Stimulated activated effector memory CD8-positive, alpha-beta T cell treated with anti-CD3 and anti-CD28 coated beads, Interleukin-12 subunit alpha, Interleukin-12 subunit beta, amount 100 ng/mL, for 72 hours (primary cell): ENCODE measurements around the gene SEMA4C.

ENCODE experiments used
- ATAC-seq: fragments of 150-1000 bp; cut with Tn5 transposase; 2 replicates; pipeline ENCODE4 v1.10.0; 2021
- DNase-seq, 2 donors: peaks; one replicate each; pipeline ENCODE4 v3.0.0; 2021 to 2022; ENCODE audit warnings: low spot score in 2 of 2
- H3K27ac Mint-ChIP-seq: one replicate; pipeline ENCODE4 v1.8.0; 2022; ENCODE audit warnings: mild to moderate bottlenecking, mixed read lengths
- H3K36me3 Mint-ChIP-seq: one replicate; pipeline ENCODE4 v1.8.0; 2022; ENCODE audit warnings: mild to moderate bottlenecking, mixed read lengths
- H3K4me1 Mint-ChIP-seq: one replicate; pipeline ENCODE4 v1.8.0; 2022; ENCODE audit warnings: mixed read lengths
- H3K4me3 Mint-ChIP-seq: one replicate; pipeline ENCODE4 v1.8.0; 2022; ENCODE audit warnings: mild to moderate bottlenecking, mixed read lengths
- H3K9me3 Mint-ChIP-seq: one replicate; pipeline ENCODE4 v1.8.0; 2022; ENCODE audit warnings: mixed read lengths

Gene SEMA4C

DNA sequence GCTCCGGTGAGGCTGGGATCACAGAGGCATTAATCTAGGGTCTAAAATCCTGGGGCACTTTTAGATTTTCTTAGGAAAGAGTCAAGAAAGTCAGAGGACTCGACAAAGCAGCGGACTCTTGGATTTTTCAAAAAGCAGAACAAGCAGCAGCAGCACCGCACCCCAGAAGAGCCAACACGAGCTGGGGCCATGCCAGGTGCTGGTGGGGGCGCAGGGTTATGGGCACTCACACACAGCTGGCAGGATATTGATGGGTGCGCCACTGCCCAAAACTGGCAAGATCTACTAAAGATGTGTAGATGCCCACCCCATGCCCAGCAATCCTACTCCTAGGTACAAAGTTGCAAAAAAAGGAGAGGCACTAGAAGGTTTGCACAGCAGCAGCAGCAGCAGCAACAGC is 33.9 kb upstream of the SEMA4C start:
- ATAC-seq, result no peak
- Mint-ChIP-seq H3K27ac (no peak overlapping the region), H3K36me3 (no peaks in the 10 kb centered on the region), H3K4me1 (peaks cover 7% of the 10 kb centered on the region), H3K9me3 (no peaks in the 10 kb centered on the region), H3K4me3 (no peak overlapping the region)
- DNase-seq, result no peak

DNA sequence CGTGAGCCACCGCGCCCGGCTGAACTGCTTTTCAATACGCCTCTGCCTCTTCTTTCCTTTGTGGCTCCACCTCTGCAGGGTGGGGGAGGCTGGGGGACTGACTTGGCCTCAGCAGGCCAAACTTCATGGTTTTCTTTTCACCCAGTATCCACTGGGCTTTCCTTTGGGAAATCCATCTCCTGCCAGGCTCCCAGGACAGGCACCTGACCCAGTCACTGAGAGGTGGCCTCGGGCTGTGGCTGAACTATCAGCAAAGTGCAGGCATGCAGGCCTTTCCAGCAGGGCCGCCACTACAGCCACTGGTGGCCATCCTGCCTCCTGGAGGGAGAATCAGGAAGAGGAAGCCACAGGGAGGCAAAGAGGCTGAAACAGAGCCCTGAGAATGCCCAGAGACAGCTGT is 33.4 kb upstream of the SEMA4C start:
- ATAC-seq (no peak), DNase-seq (no peak)
- H3K4me3 Mint-ChIP-seq, result no peak overlapping the region
- H3K36me3 Mint-ChIP-seq, result no peaks in the 10 kb centered on the region
- H3K9me3 Mint-ChIP-seq, result no peaks in the 10 kb centered on the region
- H3K27ac Mint-ChIP-seq, result no peak overlapping the region
- H3K4me1 Mint-ChIP-seq, result peaks cover 11% of the 10 kb centered on the region

DNA sequence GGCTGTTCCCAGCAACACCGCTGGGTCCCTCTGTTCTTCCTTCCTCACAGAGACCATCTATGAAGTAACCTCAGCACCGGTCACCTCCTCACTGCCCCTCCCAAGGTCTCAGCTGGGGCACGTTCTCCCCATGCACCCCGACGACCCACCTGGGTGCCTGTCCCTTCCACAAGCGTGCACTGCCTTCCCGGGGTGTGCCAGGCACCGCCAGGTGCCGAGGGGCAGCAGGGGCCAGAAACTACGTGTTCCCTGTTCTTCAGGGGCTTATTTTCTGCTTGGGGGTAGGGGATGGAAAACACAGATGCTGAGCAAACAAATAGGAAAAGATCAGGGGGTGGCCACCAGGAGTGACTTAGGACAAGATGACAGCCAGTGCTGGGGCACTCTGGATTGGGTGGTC is 30.4 kb upstream of the SEMA4C start:
- no peak overlapping the region for H3K4me3 Mint-ChIP-seq
- H3K9me3 Mint-ChIP-seq, result no peaks in the 10 kb centered on the region
- peaks cover under 1% of the 10 kb centered on the region for H3K36me3 Mint-ChIP-seq
- H3K4me1 Mint-ChIP-seq, result peaks cover 24% of the 10 kb centered on the region
- no peak for ATAC-seq
- no peak for DNase-seq
- H3K27ac Mint-ChIP-seq, result no peak overlapping the region

DNA sequence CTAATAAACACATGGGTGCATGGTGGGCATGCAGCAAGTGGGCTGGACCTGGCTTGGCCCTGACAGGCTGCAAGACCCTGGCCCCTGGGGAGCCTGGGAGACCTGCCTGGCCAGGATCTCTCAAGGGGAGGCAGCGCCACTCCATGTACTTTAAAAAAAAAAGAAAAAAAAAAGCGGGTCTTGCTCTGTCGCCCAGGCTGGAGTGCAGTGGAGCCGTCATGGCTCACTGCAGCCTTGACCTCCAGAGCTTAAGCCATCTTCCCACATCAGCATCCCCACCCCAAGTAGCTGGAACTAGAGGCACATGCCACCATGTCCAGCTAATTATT is 29.5 kb upstream of the SEMA4C start:
- peaks cover 30% of the 10 kb centered on the region for H3K4me1 Mint-ChIP-seq

DNA sequence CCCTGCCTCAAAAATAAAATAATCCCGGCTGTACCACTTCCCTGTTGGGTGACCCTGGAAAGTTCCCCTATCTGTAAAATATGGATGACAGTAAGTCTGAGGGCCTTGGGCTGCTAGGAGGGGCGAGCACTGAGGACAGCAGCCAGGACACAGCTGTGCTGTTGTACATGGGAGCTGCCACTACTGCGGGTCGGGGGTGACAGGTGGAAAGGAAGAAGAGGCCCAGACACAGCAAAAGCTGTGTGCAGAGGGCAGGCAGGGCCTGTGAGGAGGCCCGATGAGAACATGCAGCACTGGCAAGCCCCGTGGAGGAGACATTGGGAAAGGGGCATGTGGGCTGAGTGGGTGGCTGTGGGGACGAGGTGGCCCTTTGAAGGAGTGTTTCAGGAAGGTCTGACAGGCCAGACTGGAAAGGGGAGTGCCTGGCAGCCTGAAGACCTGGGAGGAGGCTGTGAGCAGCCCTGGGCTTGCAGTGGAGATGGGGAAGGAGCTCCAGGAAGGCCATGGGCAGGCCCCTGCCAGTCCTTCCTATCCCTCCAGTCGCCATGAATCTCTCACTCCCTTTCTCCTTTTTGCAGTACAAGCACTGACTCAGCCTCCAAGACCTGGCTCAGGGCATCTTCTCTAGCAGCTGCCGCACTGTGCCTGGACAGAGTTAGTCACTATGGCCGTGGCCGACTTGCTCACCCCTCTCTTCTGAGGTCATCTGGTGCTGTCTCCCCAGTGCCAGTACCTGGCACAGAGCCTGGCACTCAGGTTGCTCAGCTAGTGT is 28.9 kb upstream of the SEMA4C start:
- H3K4me3 Mint-ChIP-seq, result no peak overlapping the region
- peaks cover 6% of the 10 kb centered on the region for H3K36me3 Mint-ChIP-seq
- H3K27ac Mint-ChIP-seq, result peak overlapping the region; percentile 2
- H3K4me1 Mint-ChIP-seq, result peaks cover 30% of the 10 kb centered on the region
- no peaks in the 10 kb centered on the region for H3K9me3 Mint-ChIP-seq
- DNase-seq, result no peak
- ATAC-seq, result no peak

More for the DNA sequence above, 29.5 kb upstream of the SEMA4C start:
- Mint-ChIP-seq H3K4me3 (no peak overlapping the region), H3K9me3 (no peaks in the 10 kb centered on the region), H3K27ac (no peak overlapping the region), H3K36me3 (peaks cover 6% of the 10 kb centered on the region)
- ATAC-seq (no peak), DNase-seq (no peak)

DNA sequence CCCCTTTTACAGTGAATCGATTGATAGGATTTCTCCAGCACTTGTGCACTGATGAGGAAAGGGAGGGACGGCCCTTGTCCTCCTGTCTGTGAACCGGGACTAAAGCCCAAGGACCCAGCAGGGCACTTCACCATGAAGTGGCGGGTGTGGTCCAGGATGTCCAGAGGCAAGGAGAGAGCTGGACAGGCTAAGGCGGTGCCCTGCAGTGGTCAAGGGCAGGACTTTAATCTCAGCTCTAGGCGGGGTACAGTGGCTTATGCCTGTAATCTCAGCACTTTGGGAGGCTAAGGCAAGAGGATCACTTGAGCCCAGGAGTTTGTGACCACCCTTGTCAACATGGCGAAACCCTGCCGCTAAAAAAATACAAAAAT is 28.2 kb upstream of the SEMA4C start:
- ATAC-seq, result no peak
- Mint-ChIP-seq H3K9me3 (no peaks in the 10 kb centered on the region), H3K4me1 (peaks cover 30% of the 10 kb centered on the region), H3K36me3 (peaks cover 6% of the 10 kb centered on the region), H3K4me3 (no peak overlapping the region), H3K27ac (peak overlapping the region; percentile 2)
- DNase-seq, result no peak

DNA sequence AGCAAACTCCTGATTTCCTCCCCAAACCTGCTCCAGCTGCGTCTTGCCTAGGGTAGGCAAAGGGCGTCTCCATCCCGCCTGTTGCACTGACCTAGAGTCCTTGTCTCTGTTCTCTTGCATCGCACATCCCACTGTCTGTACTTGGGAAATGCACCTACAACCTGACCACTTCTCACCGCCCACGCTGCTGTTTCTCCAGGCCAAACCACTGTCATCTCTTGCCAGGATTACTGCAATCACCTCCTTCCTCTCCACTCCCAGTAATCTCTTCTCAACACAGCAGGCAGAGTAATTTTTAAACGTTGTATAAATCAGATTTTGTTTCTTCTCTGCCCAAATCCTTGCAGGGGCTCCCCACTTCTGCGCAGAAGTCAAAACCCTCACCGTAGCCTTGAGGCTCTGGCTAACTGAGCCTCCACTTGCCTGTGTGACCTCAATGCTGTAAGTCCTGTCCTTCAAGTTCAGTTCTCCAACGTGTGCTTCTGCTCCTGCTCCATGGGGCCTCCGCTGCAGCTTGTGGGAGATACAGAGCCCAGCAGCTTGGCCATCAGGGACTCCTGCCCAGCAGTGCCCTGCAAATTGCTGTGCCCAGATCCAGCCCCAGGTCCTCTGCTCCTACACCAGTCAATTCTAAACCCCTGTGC is 27.7 kb upstream of the SEMA4C start:
- no peak overlapping the region for H3K4me3 Mint-ChIP-seq
- DNase-seq (no peak), ATAC-seq (no peak)
- H3K36me3 Mint-ChIP-seq, result peaks cover 6% of the 10 kb centered on the region
- peak overlapping the region; percentile 2 for H3K27ac Mint-ChIP-seq
- H3K4me1 Mint-ChIP-seq, result peaks cover 33% of the 10 kb centered on the region
- H3K9me3 Mint-ChIP-seq, result no peaks in the 10 kb centered on the region

DNA sequence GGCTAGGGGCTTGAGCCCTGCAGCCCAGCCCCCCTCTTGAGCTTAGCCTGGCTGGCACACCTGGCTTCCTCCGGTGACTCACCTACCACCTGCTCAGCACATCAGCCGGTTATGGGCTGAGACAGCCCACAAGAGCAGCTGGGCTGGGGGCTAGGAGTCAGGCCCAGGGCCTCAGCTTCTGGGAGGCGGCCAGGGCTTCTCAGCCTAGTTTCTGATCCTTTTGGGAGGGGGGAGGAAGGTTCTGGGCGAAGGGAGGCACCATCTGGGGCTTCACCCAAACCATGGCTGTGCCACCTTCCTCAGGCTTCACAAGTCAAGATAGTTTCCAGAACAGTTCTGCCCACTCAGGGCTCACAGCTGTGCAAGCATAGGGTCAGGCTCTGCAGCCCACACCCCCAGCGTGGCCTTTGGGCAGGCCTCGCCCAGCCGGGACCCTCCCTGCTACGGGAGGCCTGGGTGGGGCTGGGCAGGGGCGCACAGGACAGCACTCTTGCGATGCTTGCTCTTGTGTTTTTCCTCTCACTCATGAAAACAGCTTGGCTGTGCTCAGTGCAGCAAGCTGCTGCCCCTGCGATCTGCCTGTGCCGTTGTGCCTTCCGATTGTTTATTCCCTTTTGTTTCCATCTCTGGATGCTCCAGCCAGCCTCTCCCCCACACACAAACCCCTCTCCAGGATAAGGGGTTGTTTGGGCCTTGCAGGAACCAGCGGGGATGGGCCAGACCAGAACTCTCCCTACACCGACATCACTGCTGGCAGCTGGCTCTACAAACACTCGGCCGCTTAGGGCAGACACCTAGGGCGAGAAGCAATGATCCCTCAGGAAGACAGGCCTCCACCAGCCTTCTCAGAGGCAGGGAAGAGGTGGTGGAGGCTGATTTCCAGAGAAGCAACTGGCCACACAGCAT is 26.1 kb upstream of the SEMA4C start:
- ATAC-seq (peak; percentile 6), DNase-seq (no peak)
- Mint-ChIP-seq H3K4me1 (peaks cover 47% of the 10 kb centered on the region), H3K36me3 (peaks cover 6% of the 10 kb centered on the region), H3K27ac (peak overlapping the region; percentile 60), H3K4me3 (no peak overlapping the region), H3K9me3 (no peaks in the 10 kb centered on the region)

DNA sequence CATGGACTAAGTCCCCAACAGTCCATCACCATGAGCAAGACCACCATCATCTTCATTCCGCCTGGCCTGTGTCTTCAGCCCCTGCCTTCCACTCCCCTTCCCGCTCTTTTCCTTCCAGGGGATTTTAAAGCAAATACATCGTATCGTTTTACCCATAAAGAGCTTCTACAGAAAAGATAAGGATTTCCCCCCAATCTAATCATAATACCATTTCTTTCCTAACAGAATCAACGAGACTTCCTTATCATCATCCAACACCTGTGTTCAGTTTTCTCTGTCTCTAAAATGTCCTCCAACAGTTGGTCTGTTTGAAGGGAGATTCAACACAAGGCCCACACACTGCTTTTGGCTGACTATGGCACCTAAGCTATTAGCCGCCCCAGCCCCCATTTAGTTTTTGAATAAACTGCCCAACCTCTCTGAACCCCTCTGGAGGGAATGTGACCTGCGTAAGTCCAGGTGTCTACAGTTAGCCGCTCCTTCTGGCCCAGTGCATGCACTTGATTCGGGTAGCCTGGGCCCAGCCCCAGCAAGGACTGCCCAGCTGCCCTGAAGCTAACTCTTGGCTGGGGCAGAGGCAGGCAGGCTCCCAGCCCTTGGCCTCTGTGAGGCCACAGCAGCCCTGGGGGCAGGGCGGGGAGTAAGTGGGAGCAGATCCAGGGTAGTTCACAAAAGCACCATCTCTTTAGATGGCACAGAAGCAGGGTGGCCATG is 25.3 kb upstream of the SEMA4C start:
- H3K36me3 Mint-ChIP-seq, result peaks cover 6% of the 10 kb centered on the region
- DNase-seq (no peak), ATAC-seq (peak; percentile 25)
- no peak overlapping the region for H3K4me3 Mint-ChIP-seq
- no peak overlapping the region for H3K27ac Mint-ChIP-seq
- H3K9me3 Mint-ChIP-seq, result no peaks in the 10 kb centered on the region
- H3K4me1 Mint-ChIP-seq, result peaks cover 49% of the 10 kb centered on the region

DNA sequence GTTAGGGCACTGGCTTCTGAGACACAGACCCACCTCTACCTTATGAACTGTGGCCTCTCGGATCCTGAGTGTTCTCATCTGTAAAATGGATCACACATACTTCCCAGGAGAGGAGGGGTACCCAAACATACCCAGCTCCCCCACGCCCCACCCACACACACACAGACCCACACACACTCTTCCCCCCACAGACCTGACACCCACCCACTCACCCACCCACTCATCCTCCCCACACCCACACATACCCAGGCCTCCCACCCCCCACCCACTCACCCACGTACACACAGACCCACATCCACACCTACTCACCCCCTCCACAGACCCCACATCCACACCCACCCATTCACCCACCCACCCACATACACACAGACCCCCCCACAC is 24.3 kb upstream of the SEMA4C start:
- Mint-ChIP-seq H3K9me3 (no peaks in the 10 kb centered on the region), H3K4me1 (peaks cover 45% of the 10 kb centered on the region), H3K27ac (no peak overlapping the region), H3K36me3 (peaks cover 6% of the 10 kb centered on the region), H3K4me3 (no peak overlapping the region)
- no peak for ATAC-seq
- no peak for DNase-seq

DNA sequence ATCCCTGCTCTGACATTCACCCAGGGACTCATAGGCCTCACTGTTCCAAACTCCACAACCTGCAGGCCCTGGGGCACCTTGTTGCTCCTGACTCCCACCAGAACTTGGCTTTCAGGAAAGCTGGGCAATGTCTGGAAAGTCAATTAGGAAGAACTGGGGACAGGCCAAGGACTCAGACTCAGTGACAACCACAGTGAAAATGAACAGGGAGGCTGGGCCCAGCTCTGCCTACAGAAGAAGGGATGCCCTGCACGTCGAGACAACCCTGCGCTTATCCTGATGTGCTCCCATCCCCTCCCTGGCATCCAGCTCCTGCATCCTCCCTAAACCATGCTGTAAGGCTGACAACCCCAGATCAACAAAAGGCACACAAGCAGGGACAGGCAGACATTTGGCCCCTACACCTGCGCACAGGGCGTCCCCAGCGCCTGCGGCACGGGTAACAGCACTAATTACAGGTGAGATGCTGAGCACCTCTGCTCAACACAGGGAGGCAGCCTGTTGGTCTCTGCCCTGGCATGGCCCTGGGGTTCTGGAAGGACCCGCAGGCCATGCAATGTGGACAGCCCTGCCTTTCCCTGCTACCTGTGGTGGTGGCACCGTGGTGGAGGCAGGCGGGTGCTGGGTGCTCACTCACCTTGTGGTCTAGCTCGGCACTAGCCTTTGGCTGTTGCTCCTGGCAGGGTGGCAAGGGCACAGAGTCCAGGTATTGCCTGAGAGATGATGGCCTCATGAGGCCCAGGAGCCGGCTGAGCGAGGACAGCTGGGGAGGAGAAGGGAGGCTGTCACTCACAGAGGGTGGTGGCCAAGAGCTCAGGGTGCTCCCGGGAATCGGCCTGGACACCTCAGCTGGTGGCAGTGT is 23.6 kb upstream of the SEMA4C start:
- Mint-ChIP-seq H3K27ac (peak overlapping the region; percentile 21), H3K4me1 (peaks cover 41% of the 10 kb centered on the region), H3K36me3 (peaks cover 6% of the 10 kb centered on the region), H3K9me3 (no peaks in the 10 kb centered on the region), H3K4me3 (no peak overlapping the region)
- DNase-seq (no peak), ATAC-seq (no peak)

DNA sequence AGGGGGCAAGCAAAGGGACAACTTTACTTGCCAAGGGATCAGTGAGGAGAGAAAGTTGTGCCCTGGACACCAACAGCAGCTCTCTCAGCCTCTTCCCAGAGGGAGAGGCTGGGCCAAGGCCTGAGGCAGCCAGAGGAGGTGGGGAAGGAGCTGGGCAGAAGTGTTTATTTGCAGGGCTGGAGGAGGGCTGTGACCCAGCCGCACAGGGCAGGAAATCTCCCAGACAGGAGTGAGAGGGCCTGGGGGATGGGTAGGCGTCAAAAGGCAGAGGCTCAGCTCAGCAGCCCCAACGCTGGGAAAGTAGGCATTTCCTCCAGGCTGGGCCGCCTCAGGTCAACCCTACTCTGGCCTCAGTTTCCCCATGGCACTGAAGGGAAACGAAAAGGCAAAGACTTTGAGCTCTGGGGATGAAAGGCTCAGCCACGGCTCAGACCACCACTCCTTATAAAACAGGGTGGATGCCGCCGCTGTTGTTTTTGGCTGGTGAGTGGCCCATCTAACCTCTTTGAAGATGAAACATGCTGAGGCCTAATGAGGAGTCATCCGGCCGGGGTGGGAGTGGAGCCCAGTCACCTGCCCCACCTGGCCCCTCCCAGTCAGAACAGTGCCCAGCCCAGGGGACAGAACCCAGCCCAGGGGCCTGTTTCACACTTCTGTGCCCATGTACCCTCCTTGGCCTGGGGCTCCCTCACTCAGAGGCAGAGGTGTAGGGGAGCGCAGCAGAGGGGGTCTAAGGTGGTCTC is 21.9 kb upstream of the SEMA4C start:
- ATAC-seq (no peak), DNase-seq (no peak)
- no peaks in the 10 kb centered on the region for H3K9me3 Mint-ChIP-seq
- H3K4me1 Mint-ChIP-seq, result peaks cover 49% of the 10 kb centered on the region
- H3K36me3 Mint-ChIP-seq, result peaks cover 6% of the 10 kb centered on the region
- no peak overlapping the region for H3K4me3 Mint-ChIP-seq
- peak overlapping the region; percentile 77 for H3K27ac Mint-ChIP-seq

DNA sequence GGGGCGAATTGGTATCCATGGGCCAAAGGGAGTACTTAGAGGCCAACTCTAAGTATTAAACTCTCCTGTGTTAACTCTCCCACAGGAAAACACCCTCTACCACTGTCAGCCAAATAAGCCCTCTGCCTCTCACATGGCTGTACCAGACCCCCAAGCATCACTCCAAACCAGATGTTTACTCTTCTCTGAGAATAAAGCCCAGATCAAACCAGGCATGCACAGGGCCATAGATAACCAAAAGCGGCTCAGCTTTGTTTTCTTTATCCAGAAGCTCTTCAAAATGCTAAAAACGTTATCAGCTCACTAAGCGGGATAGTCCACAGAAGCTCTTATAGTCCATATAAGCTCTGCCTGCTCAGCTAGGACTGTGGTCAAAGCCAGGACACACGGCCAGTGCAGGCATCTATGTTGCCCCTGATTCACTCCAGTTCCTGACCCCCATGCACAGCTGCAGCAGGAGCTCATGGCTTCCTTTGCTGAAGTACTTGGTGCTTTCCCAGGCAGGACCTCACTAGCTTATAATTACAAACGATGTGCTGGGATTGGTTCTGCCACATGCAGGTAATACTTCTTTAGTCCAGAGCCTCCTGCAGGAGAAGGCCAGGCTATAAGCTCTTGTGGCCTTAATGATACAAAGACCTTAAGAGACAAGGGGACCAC is 21.0 kb upstream of the SEMA4C start:
- Mint-ChIP-seq H3K27ac (peak overlapping the region; percentile 77), H3K4me3 (no peak overlapping the region), H3K36me3 (peaks cover 6% of the 10 kb centered on the region), H3K9me3 (no peaks in the 10 kb centered on the region), H3K4me1 (peaks cover 41% of the 10 kb centered on the region)
- no peak for DNase-seq
- ATAC-seq, result no peak
